Activated CD8-positive, alpha-beta memory T cell treated with anti-CD3 and anti-CD28 coated beads for 24 hours (primary cell): ENCODE measurements around the gene MAS1L.

ENCODE experiments used
- DNase-seq: peaks from one replicate; pipeline ENCODE4 v3.0.0-alpha.2; 2020

Gene MAS1L, protein sequence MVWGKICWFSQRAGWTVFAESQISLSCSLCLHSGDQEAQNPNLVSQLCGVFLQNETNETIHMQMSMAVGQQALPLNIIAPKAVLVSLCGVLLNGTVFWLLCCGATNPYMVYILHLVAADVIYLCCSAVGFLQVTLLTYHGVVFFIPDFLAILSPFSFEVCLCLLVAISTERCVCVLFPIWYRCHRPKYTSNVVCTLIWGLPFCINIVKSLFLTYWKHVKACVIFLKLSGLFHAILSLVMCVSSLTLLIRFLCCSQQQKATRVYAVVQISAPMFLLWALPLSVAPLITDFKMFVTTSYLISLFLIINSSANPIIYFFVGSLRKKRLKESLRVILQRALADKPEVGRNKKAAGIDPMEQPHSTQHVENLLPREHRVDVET

DNA sequence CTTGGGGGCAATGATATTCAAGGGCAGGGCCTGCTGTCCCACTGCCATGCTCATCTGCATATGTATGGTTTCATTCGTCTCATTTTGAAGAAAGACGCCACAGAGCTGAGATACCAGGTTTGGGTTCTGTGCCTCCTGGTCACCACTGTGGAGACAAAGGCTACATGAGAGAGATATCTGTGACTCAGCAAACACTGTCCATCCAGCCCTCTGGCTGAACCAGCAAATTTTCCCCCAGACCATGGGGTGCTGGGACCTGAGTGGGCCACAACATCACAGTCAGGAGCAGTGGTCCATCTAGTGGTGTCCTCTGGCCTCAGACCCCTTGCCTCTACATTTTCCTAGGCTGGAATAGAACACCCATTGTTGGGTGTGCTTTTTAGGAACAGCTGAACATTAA lies at the start of gene MAS1L:
Gene MAS1L, minus strand, starts transcription at position 297 of the 400 bp plus-strand sequence. Its CDS starts 54 bp downstream, at position 243.
- DNase-seq = no peak

DNA sequence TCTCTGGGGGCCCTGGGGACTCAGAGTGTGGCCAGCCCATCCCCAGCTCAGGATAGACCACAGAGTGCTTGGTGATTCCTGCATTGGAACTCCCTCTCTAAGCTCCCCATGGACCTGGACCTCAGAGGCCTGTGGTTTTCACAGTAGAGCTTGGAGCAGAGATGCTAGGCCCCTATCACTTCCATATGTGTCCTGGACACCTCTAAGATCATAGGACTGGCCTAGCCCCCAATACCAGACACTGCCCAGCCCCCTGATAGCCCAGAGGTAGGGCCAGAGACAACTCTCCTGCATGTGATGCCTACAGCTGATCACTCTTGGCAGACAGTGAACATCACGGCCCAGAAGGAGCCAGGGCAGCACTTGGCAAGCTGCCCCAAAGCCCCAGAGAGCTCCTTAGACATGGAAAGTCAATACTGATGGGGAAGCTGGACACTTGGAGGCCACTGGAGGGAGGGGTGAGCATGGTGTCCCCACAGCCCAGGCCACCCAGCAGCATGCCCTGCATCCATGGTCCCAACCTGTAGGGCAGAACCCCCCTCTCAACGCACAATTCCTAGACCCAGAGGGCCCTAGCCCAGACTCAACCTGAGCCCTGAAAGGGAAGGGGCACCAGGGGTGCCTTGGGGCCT lies 44.7 kb upstream of the MAS1L start:
- no peak for DNase-seq

DNA sequence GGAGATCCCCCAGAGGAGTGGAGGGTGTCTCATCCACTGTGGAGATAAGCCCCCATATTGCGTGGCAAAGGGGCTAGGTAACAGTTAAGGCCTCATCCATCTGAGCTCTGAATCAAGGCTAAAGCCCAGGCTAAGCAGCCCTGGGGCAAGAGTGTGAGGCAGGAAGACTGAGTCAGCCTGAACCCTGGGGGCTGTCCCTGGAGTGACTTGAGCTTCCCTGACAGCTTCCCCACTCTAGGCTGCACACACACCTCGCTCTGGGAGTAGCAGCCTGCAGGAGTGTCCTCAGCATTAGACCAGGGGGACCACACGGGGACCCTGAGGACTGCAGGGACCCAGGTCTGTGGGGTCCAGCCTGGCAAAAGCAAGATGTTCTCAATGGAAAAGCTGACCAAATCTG lies 43.9 kb upstream of the MAS1L start:
- no peak for DNase-seq

DNA sequence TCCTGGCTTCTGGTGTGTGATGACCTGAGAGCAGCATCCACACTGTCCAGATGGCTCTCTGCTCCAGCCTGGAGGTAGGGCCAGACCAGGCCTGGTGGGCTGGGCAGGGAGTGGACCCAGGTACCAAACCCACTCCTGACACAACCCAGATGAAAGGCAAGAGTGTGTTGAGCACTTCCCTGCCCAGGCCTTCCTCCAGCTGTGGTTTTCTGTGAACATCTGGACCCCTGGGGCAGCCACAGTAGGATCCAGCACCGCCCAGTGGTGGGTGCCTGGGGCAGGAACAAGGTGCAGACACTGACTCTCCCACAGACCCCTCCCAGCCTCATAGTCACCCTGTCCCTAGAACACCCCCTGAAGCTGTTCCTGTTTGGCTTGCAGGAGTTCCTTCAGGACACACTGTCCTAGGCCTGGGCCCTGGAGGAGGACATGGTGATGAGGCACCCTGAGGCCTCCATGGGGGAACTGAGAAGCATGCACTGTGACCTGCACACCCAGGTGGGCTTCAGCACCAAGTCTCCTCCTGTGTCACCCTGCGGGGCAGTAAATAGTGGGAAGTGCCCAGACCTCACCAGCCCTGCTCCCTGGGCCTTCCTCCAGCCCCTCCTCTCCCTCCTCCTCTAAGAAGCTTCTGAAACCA lies 43.0 kb upstream of the MAS1L start:
- no peak for DNase-seq

DNA sequence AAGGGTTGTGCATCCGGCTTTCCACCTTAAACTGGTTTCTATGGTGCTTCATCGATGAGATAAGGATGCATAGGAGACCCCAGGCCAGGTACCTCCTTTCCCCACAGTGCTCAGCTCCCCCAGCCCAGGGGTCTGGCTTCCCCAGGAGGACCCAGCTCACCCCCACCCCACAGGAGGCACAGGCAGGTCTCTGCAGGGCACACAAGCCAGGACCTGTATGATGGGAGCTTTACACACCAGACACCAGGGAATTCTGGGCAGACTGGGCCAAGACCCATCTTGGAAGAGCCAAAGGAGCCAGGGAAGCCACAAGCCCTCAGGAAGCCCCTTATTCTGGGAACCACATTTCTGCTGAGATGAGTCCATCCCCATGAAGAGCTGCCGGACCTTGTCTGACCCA lies 42.2 kb upstream of the MAS1L start:
- DNase-seq = no peak

DNA sequence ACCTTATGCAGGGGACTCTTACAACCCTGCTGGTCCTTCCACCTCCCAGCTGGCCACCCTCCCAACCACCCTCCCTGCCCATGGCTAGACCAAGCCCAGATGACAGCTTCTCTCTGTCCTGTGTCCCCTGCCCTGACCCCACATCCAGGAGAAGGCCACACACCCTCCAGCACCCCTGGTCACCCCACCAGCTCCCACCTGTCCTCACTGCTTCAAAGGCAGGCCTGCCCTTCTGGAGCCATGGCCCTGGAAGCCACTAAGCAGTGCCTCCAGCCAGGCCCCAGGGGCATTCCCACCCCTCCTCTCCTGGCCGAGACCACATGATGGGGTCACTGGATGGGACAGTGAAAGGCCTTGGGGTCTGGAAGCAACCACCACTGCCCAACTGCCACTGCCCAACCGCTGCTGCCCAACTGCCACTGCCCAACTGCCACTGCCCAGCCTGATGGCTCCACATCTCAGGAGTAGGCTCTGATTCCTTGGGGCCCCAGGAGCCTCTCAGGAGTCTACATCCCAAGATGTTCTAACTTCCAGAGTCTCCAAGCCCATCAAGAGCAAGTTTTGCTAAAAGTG lies 41.3 kb upstream of the MAS1L start:
- no peak for DNase-seq

DNA sequence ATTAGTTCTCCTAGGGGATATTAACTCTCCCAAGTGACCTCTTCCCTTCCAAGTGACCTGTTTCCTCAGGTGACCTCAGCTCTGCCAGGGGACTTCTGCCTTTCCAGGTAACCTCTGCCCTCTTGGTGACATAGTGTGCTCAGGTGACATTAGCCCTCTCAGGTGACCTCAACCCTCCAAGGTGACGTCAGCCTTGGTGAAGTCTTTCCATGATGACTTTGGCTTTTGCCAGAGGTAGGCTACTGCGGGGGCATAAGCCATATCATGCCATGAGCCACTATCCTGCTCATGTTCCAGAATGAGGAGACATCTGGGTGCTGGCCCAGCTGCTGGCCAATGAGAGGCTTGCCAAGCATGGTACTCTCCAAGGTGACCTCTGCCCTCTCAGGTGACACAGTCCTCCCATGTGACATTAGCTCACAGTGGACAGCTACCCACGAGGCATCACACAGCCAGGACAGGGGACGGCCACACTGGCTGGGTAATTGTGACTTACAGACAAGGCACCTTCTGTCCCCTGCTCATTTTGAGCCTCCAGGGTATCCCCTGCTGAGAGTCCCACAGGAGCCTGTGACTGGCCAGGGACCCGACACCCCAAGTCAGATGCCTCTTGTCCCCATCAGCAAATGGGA lies 40.7 kb upstream of the MAS1L start:
- no peak for DNase-seq

DNA sequence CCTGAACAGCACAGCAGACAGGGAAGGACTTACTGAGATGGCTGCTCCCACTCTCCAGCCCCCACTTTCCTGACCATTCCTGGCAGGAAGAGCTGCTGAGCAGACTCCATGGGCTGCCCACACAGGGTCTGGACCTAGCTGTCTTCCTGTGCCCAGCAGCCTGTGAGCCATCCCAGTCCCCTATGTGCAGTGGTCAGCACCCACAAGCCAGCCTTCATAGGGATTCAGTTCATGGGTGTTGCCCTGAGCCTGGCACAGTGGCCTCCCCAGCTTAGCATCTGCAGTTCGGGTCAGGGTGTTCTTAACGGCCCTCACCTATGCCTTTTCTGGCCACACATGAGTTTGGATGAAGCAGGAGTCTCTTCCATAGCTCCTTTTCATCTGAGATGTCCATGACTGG lies 39.8 kb upstream of the MAS1L start:
- no peak for DNase-seq

DNA sequence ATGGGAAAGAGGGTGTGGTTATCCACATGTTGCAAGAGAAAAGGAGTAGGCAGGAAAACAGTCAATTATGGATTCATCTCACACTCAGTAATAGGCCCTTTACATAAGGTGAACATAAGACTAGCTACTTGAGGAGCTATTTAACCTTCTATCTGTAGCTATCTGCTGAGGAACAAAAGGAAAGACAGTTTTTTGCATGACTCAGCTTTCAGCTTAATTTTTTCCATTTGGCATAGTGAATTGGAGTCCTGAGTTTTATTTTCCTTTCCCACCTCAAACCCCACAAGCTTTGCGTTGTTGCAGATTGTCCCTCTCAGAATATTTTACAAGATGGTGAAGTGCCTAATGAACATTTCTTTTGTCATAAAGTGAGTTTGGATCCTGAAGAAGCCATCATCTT lies 39.4 kb upstream of the MAS1L start:
- no peak for DNase-seq

DNA sequence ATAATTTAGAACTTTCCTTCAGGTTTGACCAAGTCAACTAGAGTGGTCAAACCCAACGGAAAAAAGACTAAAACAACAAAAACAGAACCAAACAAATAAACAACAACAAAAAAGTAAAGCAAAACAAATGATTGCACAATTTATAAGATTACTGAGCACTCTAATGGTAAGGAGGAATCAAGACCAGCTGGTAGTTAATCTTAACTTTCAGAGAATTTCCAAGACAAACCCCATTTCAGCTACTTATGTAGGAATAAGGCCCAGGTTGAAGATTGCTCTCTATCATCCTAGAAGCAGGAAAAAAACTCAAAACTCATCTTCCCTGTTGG lies 37.5 kb upstream of the MAS1L start:
- no peak for DNase-seq

DNA sequence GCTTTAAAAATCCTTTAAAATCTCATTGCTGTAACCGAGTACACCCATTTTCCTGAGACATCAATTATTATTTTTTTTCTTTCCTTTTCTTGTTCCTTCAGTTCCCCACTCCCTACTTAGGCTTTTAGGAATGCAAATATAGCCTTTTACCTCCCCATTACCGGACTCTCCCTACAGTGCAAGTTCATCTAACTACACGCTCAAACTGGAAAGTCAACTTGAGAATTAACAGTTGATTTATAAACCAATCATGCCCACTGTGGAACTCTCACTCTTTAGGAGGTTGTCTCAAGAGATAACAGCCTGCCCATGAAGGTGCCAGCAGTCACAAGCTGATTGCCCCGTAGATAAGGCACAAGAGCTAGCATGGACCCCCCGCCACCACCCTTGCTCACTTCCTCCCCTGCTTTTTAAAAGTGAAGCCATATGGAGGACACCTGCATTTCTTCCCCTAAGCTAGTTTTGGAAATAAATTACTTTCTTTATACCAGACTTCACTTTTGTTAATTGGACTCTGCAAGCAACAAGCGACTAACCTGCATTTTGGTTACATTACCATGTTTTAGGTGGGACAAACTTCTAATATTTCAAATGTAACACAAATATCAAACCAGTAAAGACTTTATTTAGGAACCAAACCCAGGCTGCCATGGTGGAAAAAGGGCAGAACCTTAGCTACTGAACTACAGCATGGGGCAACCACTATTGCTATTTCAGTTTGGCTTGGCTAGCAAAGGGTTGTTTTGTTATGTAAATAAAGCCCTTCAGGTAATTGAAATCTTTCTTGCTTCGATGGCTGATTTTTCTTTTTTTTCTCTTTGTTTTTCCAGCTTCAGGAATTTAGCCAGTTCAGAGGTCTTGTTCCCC lies 36.9 kb upstream of the MAS1L start:
- DNase-seq = no peak

DNA sequence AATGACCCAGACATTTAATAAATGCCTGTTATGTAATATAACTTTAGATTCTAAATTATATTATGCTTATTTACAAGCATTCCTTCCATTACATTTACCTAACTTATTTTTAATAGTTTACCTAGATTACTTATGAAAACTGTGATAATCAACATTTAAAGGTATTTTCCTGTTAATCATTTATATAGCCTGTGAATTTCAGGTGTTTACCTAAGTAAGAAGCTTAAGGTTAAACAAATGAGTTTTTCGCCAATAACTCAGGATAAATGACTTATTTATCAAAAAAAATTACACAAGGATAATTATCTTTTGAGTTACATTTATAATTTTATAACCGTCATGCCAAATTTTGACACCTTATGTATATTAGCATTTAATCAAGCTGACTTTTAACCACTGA lies 36.3 kb upstream of the MAS1L start:
- DNase-seq = no peak

DNA sequence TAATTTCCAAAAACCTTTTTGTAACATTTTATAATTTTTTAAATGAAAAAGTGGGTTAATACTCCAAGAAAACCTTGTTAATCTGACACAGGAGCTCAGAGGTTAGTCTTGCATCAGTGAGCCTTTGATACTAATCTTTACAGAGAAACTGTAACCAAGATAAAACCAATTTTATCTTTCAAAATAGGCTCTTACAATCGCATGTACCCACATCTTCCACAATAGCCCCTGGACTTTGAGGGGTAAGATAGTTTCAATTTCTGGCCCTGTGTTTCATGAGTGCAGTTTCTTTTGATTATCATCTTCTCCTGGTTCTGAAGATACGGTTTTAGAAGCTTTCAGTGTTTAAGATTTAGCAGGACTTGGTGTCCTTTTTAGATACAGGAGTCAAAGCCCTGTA lies 34.5 kb upstream of the MAS1L start:
- no peak for DNase-seq

DNA sequence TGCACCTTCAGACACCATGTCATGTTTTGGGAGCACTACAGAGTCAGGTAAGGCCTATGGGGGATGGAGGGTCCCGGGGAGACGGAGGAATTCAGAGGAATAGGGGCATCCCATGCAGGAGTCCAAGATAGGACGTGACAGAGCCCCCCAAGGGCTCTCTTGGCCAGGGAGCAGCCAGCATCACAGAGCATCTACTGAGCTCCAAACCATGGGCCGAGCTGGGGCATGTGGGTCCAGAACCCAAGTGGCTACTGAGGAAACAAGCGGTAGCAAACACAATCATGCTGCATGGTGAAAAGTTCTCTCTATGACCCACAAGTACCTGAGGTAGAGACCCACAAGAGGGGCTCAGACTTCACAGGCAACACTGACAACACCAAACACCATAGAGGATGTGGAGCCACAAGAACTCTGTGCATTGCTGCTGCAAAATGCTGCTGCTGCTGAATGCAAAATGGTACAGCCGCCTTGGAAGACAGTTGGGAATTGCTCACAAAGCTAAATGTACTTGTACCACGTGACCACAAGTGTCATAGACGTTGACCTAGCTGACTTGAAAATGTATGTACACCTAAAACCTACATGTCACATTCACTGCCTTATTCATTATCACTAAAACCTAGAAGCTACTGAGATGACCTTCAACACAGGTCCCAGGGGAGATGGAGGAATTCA lies 33.4 kb upstream of the MAS1L start:
- DNase-seq = no peak

DNA sequence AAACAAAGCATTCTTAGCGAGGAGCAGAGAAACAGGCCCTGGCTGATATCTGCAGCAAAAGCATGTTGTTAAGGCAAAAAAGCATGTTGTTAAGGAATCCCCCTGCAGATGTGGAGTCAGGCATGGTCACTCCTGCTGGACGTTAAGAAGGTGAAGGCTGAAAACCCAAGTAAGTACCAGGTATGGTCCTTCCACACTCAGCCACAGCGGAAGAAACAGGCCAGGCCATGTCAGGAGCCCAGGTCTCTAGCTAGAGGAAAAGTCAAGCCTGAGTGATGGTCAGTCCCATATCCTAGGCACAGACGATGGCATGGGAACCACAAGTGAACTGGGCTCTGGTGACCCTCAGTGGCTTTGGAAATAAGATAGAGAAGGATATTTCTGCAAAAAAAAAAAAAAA lies 32.5 kb upstream of the MAS1L start:
- no peak for DNase-seq

DNA sequence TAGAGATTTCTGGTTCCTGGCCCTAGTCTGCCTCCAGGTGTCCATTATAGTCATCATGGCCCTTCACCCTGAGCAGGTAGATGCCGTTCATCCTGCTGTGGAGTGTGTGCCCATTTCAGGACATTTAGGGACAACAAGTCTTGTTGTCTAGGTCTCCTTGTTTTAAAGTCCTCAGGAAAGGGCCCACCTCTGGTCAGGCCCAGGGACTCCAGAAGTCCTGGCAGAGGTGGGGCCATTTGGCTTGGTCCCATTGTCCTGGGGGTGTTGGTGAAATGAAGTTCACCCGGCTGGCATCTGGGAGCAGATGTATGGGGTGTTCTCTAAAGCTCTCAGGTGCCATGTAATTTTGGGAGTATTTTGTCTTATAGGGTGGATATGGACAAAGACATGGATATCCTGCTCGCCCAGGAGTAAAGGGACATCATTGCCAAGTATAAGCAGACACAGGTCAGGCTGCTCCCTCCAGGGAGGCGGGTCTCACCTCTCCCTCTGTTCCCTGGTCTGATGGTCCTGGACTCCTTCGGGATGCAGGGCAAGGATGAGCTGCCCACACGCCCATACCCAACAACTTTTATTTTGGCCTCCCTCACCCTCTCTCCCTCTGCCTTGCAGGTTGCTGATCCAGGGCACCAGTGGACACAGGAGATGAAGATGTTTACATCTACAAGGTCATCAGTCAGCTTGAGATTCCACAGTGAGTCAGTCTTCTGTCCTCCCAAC lies 31.7 kb upstream of the MAS1L start:
- no peak for DNase-seq

DNA sequence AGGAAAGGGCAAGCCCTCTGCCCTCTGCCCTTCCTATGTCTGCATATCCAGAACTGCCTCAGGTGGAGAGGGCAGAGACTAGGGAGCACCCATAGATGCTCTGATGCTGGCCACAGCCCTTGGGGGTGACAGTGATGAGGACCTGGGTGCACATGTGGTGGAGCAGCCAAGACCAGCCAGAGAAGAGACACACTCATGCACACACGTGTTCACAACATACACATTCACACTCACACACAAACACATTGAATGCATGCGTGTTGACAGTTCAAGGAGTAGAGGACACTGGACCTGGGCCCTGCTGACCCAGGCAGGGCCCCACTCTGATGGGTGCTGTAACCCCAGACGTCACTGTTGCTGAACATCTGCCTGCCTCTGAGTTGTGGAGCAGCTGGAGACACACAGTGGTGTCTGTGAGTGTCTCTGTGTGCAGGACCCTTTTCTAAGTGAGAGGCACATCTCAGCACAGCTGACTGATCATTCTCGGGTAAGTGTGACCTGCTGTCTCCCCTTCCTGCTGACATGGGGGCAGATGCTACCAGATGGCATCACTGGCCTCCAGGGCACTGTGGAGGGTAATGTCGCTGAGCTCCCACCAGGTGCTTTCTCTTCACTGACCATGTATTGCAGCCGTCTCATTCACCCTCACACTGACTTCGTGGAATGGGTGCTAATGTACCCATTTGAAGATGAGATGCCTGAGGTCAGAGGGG lies 30.1 kb upstream of the MAS1L start:
- DNase-seq = no peak

DNA sequence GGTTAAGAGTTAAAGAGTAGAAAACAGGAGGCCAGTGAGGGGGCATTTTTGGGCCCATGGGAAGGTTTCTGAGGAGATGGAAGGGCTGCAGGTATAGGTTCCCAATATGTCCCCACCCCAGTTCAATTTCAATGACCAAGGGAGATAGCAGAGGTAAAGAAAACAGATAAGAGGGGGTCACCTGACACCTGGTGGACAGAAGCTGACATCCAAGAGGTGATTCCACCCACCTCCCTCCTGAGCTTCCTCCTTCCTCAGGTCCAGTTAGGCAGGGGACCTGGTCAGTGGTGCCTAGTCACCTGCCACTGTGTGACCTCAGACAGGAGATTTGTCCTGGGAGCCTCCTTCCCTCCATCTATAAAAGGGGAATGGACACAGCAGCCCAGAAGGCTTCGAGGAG lies 29.5 kb upstream of the MAS1L start:
- no peak for DNase-seq

DNA sequence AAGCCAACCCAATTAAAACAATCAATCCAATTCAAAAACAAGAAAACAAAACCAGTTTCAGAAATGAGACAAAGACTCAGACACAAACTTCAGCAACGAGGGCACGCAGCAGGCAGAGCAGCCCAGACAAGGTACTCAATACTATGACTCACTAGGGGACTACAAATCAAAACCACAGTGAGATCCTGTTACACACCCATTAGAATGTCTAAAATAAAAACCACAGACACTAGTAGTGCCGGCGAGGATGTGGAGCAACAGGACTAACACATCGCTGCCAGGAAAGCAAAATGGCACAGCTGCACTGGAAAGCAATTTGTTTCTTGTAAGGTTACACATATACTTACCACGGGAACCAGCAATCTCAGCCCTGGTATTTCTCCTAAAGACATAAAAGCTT lies 28.4 kb upstream of the MAS1L start:
- DNase-seq = no peak

DNA sequence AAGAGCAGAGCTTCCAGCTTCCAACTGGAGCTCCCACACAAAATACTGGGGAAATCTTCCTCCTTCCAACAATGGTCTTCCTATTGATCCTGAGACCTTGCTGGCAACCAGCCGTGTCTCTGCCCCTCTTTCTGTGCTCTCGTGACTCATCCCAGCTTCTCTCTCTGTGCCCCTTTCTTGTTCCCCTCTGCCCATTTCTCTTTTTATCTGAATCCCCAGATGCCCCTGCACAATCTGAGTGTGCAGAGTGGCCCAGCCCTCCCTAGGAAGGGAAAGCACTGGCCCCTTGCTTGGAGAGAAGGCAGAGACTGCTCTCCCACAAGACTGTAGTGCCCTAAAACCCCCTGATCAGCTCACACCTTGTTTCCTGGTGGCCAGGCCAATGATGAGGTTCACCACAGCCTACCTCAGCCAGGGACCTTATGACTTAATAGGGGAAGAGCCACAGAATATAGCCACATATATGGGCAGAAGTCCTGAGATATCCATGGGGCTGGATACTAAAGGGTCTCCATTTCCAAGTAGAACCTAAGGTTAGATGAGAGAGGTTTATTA lies 23.1 kb upstream of the MAS1L start:
- DNase-seq = no peak
